ENCODE data around the gene VN1R5.

VN1R5 gene

DNA sequence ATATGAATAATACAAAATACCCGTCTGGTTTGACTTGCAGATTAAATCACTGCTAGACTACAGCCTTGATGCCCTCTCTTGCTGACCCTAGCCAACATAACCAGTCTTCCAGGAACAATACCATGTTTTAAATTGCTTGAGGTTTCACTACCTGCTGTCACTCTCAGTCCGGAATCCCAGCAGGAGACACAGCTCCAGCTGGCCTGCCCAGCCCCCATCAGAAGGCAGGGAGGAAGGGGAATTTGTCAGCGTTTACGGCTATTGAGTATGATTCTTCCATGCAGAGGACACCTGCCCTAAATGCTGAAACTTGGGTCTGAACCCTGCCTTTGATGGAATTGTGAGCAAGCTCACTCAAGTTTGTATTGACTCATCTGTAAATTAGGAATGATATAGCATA, 42.8 kb downstream of the VN1R5 start:
- no peak for DNase-seq (ENCODE audit: low read depth)
- TF ChIP-seq, protein P1, sequence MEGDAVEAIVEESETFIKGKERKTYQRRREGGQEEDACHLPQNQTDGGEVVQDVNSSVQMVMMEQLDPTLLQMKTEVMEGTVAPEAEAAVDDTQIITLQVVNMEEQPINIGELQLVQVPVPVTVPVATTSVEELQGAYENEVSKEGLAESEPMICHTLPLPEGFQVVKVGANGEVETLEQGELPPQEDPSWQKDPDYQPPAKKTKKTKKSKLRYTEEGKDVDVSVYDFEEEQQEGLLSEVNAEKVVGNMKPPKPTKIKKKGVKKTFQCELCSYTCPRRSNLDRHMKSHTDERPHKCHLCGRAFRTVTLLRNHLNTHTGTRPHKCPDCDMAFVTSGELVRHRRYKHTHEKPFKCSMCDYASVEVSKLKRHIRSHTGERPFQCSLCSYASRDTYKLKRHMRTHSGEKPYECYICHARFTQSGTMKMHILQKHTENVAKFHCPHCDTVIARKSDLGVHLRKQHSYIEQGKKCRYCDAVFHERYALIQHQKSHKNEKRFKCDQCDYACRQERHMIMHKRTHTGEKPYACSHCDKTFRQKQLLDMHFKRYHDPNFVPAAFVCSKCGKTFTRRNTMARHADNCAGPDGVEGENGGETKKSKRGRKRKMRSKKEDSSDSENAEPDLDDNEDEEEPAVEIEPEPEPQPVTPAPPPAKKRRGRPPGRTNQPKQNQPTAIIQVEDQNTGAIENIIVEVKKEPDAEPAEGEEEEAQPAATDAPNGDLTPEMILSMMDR (IDR thresholded peaks at IDR 0.05; ENCODE audit: low read length, missing control alignments) = no peak
- no peak overlapping the region for H3K4me3 ChIP-seq (replicated peaks; ENCODE audit: low read depth, low read length)

DNA sequence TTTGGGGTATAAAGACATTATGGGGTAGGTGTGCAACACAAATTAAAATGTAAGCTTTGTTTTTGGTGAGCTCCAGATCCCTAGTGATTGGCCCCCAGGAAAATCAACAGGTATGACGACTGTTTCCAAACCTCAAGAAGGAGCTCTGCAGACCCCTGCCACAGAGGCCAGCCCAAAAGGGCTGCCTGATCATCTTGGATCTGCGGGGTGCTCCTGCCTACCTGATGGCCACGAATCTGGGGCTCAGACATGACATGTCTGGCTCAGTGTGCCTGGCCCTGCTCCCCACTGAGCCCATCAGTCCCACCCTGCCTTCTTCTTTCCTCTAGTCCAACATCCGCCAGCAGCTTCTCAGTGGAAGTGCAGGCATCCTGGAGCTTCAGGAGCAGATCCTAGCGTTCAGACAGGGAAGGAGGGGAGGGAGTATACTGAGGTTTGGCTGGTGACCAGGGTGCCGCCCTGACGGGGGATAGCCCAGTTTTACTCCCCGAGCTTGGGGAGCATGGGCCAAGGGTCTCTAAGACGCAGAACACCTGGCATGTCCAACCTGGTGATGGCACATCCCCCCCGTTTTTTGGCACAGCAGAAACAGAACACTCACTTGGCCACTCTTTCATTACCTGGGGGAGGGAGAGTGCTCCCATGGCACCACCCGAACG, 44.0 kb downstream of the VN1R5 start:
- no peak for DNase-seq (ENCODE audit: low read depth)
- H3K4me3 ChIP-seq (replicated peaks; ENCODE audit: low read depth, low read length) = no peak overlapping the region
- TF ChIP-seq, protein P1 (IDR thresholded peaks at IDR 0.05; ENCODE audit: low read length, missing control alignments) = no peak

DNA sequence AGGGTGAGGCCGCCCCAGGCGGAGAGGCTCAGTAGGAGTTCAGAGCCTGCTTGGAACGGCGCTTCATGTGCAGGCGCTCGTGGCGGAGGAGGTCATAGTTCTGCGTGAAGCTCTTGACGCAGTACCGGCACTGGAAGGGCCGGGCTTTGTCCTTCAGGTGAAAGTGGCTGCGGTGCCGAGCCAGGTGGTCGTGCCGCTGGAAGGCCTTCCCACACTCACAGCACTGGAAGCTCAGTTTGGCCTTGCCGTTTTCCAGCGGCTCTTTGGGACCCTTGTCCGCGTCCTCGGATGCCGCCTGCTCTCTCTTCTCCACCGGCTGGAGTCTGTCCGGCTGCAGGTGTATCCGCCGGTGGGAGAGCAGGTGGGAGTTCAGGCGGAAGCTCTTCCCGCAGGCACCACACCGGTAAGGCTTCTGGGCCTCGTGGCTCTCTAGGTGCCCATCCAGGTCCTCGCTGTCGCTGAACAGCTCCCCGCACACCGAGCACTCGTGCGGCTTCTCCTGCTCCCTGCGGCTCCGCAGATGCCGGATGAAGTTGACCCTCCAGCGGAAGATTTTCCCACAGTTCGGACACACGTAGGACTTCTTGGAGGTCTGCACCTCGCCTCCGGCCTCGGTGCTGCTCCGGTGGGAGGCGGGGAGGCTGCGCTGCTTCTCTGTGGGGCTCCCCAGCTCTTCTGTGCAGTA, 44.8 kb downstream of the VN1R5 start:
- TF ChIP-seq, protein P1 (IDR thresholded peaks at IDR 0.05; ENCODE audit: low read length, missing control alignments) = no peak
- no peak for DNase-seq (ENCODE audit: low read depth)
- no peak overlapping the region for H3K4me3 ChIP-seq (replicated peaks; ENCODE audit: low read depth, low read length)

DNA sequence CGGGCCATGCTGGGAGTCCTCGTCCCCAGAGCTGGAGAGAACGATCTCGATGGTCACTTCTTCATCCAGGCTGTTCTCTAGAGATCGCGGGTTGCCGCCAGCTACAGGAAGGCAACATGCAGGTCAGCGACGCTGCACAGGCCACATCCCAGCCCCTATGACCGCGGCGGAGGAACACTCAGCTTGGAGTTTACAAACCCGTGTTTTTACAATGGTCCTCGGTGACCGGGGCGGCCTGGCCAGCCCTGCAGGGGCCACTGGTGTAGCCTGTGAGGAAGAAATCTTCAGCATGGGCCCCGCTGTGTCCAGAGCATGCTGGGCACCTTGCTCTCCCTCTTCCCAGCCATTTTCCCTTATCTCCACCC, 45.3 kb downstream of the VN1R5 start:
- DNase-seq (ENCODE audit: low read depth) = no peak
- no peak overlapping the region for H3K4me3 ChIP-seq (replicated peaks; ENCODE audit: low read depth, low read length)
- TF ChIP-seq, protein P1 (IDR thresholded peaks at IDR 0.05; ENCODE audit: low read length, missing control alignments) = no peak

DNA sequence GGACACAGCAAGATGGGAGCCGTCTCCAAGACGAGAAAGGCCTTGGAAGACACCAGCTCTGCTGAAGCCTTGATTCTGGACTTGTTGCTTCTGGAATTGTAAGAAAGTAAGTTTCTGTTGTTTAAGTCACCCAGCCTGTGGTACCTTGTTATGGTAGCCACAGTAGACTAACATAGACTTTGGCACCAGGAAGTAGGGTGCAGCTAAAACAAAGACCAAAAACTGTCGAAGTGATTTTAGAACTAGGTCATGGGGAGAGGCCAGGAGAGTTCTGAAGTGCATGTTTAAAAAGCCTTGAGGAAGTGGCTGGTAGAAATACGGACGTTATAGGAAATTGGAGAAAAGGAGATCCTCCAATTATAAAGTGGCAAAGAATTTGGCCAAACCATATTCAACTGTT, 47.3 kb downstream of the VN1R5 start:
- TF ChIP-seq, protein P1 (IDR thresholded peaks at IDR 0.05; ENCODE audit: low read length, missing control alignments) = no peak
- no peak for DNase-seq (ENCODE audit: low read depth)
- H3K4me3 ChIP-seq (replicated peaks; ENCODE audit: low read depth, low read length) = no peak overlapping the region

DNA sequence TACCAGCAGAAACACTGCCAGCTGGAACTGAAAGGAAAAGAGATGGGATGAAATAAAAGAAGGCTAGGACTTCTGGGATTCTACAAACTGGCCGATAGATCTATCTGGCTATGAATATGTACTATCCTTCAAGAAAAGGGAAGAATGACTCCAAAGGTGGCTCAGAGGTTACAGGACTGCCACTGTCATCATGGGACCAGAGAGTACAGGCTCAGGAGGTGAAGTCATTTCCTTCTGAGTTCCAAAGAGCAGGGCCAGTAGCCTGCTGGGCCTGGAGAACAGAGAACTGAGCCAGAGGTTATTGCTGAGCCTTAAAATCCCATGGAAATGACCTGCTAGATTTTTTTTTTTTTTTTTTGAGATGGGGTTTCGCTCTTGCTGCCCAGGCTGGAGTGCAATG, 48.2 kb downstream of the VN1R5 start:
- TF ChIP-seq, protein P1 (IDR thresholded peaks at IDR 0.05; ENCODE audit: low read length, missing control alignments) = no peak
- no peak for DNase-seq (ENCODE audit: low read depth)

More for the DNA sequence above, 48.2 kb downstream of the VN1R5 start:
- H3K4me3 ChIP-seq (replicated peaks; ENCODE audit: low read depth, low read length) = no peak overlapping the region
